K562 (cell line): Measurements from ENCODE around the gene TKT. TPM values are rescaled to one million over a fixed set of nuclear protein-coding genes. Genes with fewer than 3 reads are reported as not detected.
A peak's percentile ranks its signal among the peaks of the same experiment; 100 is the strongest.

Source experiments
- ATAC-seq: fragments of 200-7000 bp; cut with Tn5 transposase; 3 replicates; pipeline ENCODE4 v1.9.1; 2020; ENCODE audit warnings: moderate library complexity
- BruUV-seq: library from RNA; stranded (reverse); fragments of 400-500 nt; replicated peaks from 2 replicates; lab custom pipeline; 2021; lab: Mats Ljungman, UMichigan
- CTCF ChIA-PET: fragments of 300-600 bp; formaldehyde crosslinking; extraction: SDS; loops from one replicate; lab custom pipeline; 2021; ENCODE audit warnings: low intra/inter-chr PET ratio; lab: Yijun Ruan, JAX
- POLR2A ChIA-PET: fragments of 300-600, 350-650 bp; sonication (Branson Sonifier 250); formaldehyde crosslinking; extraction: SDS; loops from one replicate; lab custom pipeline; 2021; ENCODE audit warnings: antibody characterized with exemption, inconsistent platforms; lab: Yijun Ruan, JAX
- DNase-seq, 4 experiments: peaks; one replicate each; pipeline versions ENCODE4 v3.0.0 to v3.0.0-alpha.2; 2011 to 2018; ENCODE audit warnings: low spot score in 3 of 4, mixed read lengths in 3 of 4; ENCODE audit errors: extremely low read depth in 1 of 4
- FAIRE-seq: peaks from 2 replicates; lab custom pipeline; 2011; peaks lifted over from hg19 to GRCh38; lab: Jason Lieb, UNC
- H2AFZ ChIP-seq: 2 replicates; pipeline ENCODE4 v1.6.0; 2011; ENCODE audit warnings: low read depth, low read length, control low read depth, inconsistent platforms
- H3K27ac ChIP-seq: fragments of 200-600 bp; 3 replicates; pipeline ENCODE4 v1.8.0; 2011; ENCODE audit warnings: low read depth, mild to moderate bottlenecking, control low read depth, inconsistent platforms, low read length, moderate library complexity, mixed read lengths; ENCODE audit errors: extremely low read depth
- H3K27me3 ChIP-seq, 2 experiments: fragments of 300-600 bp in 1 of 2; 2 replicates in 1 of 2; 3 replicates in 1 of 2; pipeline versions ENCODE4 v1.6.0 to v1.8.0; 2011; ENCODE audit warnings: inconsistent platforms in 2 of 2, low read length in 2 of 2, mild to moderate bottlenecking in 1 of 2, mixed read lengths in 1 of 2, moderate library complexity in 1 of 2; ENCODE audit not compliant: control insufficient read depth in 2 of 2, insufficient read depth in 2 of 2
- H3K36me3 ChIP-seq: fragments of 300-600 bp; 3 replicates; pipeline ENCODE4 v1.8.0; 2011; ENCODE audit warnings: mild to moderate bottlenecking, low read length, inconsistent platforms; ENCODE audit not compliant: control insufficient read depth, insufficient read depth
- H3K4me1 ChIP-seq, 2 experiments: fragments of 200-600 bp in 1 of 2; replicated peaks in 1 of 2; 2 replicates in 1 of 2; 3 replicates in 1 of 2; pipeline versions ENCODE4 v1.5.1 to v1.8.0; 2011; ENCODE audit warnings: inconsistent platforms in 2 of 2, low read length in 2 of 2, mild to moderate bottlenecking in 1 of 2, mixed read lengths in 1 of 2, moderate library complexity in 1 of 2; ENCODE audit not compliant: control insufficient read depth in 2 of 2, insufficient read depth in 2 of 2
- H3K4me2 ChIP-seq: 2 replicates; pipeline ENCODE4 v1.6.1; 2011; ENCODE audit warnings: low read length, control low read depth, inconsistent platforms, mixed read lengths; ENCODE audit not compliant: insufficient read depth
- H3K4me3 ChIP-seq: fragments of 200-600 bp; sonication (generic), shearing (Covaris generic); 2 replicates; pipeline ENCODE4 v1.5.1; 2016; ENCODE audit warnings: control low read depth, inconsistent platforms
- H3K79me2 ChIP-seq: fragments of 200-600 bp; 3 replicates; pipeline ENCODE4 v1.8.0; 2011; ENCODE audit warnings: low read length, inconsistent platforms; ENCODE audit not compliant: control insufficient read depth, insufficient read depth
- H3K9ac ChIP-seq, 2 experiments: 2 replicates each; pipeline versions ENCODE4 v1.6.0 to v1.6.1; 2011; ENCODE audit warnings: low read depth in 2 of 2, low read length in 2 of 2, control low read depth in 1 of 2, inconsistent platforms in 1 of 2, mild to moderate bottlenecking in 1 of 2, mixed read lengths in 1 of 2; ENCODE audit not compliant: insufficient read depth in 1 of 2
- H3K9me1 ChIP-seq: one replicate; pipeline ENCODE4 v1.6.0; 2011; ENCODE audit warnings: inconsistent platforms, mild to moderate bottlenecking, low read length, moderate library complexity; ENCODE audit not compliant: control insufficient read depth, insufficient read depth
- H3K9me3 ChIP-seq: replicated peaks from 2 replicates; pipeline ENCODE4 v1.5.1; 2011; ENCODE audit warnings: low read depth, low read length, inconsistent platforms; ENCODE audit not compliant: control insufficient read depth, insufficient read depth
- H4K20me1 ChIP-seq: replicated peaks from 2 replicates; pipeline ENCODE4 v1.6.1; 2011; ENCODE audit warnings: low read length, inconsistent platforms, mixed read lengths; ENCODE audit not compliant: control insufficient read depth, insufficient read depth
- ATF7 ChIP-seq: fragments of 450-650 bp; IDR thresholded peaks from 2 replicates; pipeline ENCODE4 v1.7.1; 2014; ENCODE audit warnings: mild to moderate bottlenecking, moderate library complexity
- CBX5 ChIP-seq: IDR thresholded peaks from 2 replicates; pipeline ENCODE4 v1.6.1; 2014; ENCODE audit warnings: low read depth, borderline replicate concordance
- GTF3C2 ChIP-seq: IDR thresholded peaks from 3 replicates; pipeline ENCODE4 v1.6.1; 2011; ENCODE audit warnings: borderline replicate concordance, mild to moderate bottlenecking, moderate library complexity; ENCODE audit not compliant: insufficient read length; ENCODE audit errors: extremely low read depth
- POLR2G ChIP-seq: fragments of 200-400 bp; formaldehyde crosslinking; IDR thresholded peaks from 2 replicates; pipeline ENCODE4 v1.6.1; 2017; ENCODE audit warnings: low read depth, mild to moderate bottlenecking, antibody characterized with exemption, low read length, moderate library complexity
- ZNF444 ChIP-seq: fragments of 250-450 bp; sonication (Bioruptor Pico); IDR thresholded peaks from 2 replicates; pipeline ENCODE4 v1.4.0; 2020; ENCODE audit warnings: mild to moderate bottlenecking, moderate library complexity
- WGBS: fragments of 100-300 bp; shearing (Covaris generic); methylation state at CpG from one replicate; pipeline ENCODE4 v1.1.6; 2016; ENCODE audit warnings: low coverage, mixed read lengths; ENCODE audit not compliant: insufficient coverage; ENCODE audit errors: missing lambda C conversion rate; 5-methylcytosine and 5-hydroxymethylcytosine counted together
- in situ Hi-C: fragments of 300-500 bp; cut with MboI; formaldehyde crosslinking; loops from 4 replicates; pipeline ENCODE4 v1.15.0; 2018; ENCODE audit warnings: inconsistent platforms, mixed read lengths
- intact Hi-C: fragments of 100-400 bp; cut with micrococcal nuclease; formaldehyde crosslinking; loops from 2 replicates; pipeline ENCODE4 v1.14.2; 2022
- polyA plus RNA-seq, 8 experiments: library from polyadenylated mRNA; depleted of rRNA in 4 of 8; stranded (reverse) in 5 of 8; unstranded in 3 of 8; fragments of >200 nt; fragmentation: Nextera tagmentation in 2 of 8; fragmentation: Illumina TruSeq in 1 of 8; extraction: Ambion mirVana in 2 of 8; extraction: Trizol in 1 of 8; gene quantifications; 2 replicates each; pipeline versions ENCODE4 v1.2.1 to v1.2.3, GENCODE V29; 2011 to 2014; ENCODE audit warnings: inconsistent platforms in 1 of 8, missing spikeins in 1 of 8
- total RNA-seq, 7 experiments: library from RNA; depleted of rRNA in 6 of 7; stranded (reverse); fragments of >200 nt in 6 of 7; fragmentation: Illumina TruSeq in 2 of 7; extraction: Trizol in 2 of 7; gene quantifications; 2 replicates each; pipeline versions ENCODE4 v1.2.1 to v1.2.3, GENCODE V29; 2011 to 2021; ENCODE audit warnings: low replicate concordance in 1 of 7

Gene TKT
- total and polyA plus RNA-seq, 9 of the 15 experiments (the other 6 are each of a cell fraction or from before 2014, with no cell fraction given) = 58.1 to 401 (median 187) TPM

DNA sequence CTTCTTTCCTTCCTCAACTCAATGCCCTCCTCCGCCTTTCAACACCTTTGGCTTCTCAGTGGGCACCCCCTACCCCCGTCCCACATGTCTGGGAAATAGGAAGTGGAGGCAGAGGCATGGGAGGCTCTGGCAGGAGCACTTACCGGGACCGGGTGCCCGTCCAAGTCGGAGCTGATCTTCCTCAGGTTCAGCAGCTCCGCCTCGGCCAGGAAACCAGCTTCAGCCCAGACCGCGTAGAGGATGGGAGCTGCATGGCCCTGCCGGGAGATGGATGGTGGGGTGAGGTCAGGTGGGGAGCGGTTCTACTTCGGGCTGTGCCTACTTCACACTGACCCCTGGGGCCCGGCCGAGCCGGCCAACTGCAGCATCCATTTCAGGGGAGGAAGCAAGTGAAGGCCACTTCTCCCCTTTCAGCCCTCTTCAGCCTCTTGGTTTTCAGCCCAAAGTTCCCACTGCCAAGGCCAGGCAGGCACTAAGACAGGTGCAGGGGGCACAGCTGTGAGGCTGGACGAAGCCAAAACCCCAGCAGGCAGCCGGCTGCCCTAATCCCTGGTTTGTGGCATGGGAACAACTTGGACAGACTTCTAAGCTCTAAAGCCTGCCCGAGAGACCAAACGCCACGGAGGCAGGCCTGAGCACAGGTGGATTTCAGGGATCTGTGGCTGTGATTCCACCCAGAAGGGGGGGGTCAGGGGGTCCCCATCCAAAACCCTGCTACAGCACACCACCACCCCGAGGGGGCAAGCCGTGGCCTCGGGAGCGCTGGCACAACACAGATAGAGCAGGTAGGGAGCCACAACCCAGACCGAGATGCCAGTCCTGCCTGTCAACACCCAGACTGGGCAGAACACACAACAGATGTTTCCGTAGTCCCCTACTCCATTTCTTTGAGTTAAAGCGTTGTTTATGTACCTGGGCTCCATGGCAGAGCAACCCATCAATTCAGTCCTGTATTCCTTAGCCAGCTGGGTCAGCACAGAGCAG, 14.5 kb downstream of the TKT start:
- in situ Hi-C loops (no loop called here), intact Hi-C loops (no loop called here)
- no peak overlapping the region for H2AFZ ChIP-seq
- ATAC-seq (no peak), FAIRE-seq (no peak), DNase-seq (no peak)
- CTCF ChIA-PET = no interaction called here
- no TSS peak for BruUV-seq
- no peak overlapping the region for H3K27ac ChIP-seq
- H3K4me2 ChIP-seq = no peak overlapping the region
- H4K20me1 ChIP-seq = peaks cover 23% of the 10 kb centered on the region
- 96% methylated on average over 15 of the region's 28 CpGs for WGBS
- H3K36me3 ChIP-seq = peaks cover 86% of the 10 kb centered on the region
- POLR2A ChIA-PET = interaction anchor here (0.6 kb wide), 1 partner anchor 11 kb away, joined by 3 read pairs; no protein-coding TSS in a partner anchor
- no peaks in the 10 kb centered on the region for H3K9me3 ChIP-seq
- H3K9ac ChIP-seq = no peak overlapping the region; a peak in 2 of 4 replicates
- H3K27me3 ChIP-seq = no peaks in the 10 kb centered on the region
- H3K4me3 ChIP-seq = no peak overlapping the region
- no peaks in the 10 kb centered on the region for H3K9me1 ChIP-seq
- TF ChIP-seq ZNF444 (no peak), CBX5 (no peak), ATF7 (no peak), POLR2G (0 out of 2 replicates have a peak, but pooled peaks have one; percentile 12), GTF3C2 (no peak)
- H3K4me1 ChIP-seq = peaks cover 7 to 28% of the 10 kb centered on the region in 2 experiments
- H3K79me2 ChIP-seq = peaks cover 49% of the 10 kb centered on the region
